SIG-M5 treated with dmso at 0.1 percent for 504 hours (cell line): ENCODE results near the gene POU4F3.

Source experiments
- DNase-seq: peaks from one replicate; lab custom pipeline; 2025; ENCODE audit not compliant: unreplicated experiment; lab: John Stamatoyannopoulos, UW

POU4F3 gene

GRCh38 chr5:146390469-146390868 lies 51.8 kb downstream of the POU4F3 start:
- DNase-seq: no peak
